Naive thymus-derived CD4-positive, alpha-beta T cell (primary cell): Measurements from ENCODE around the gene FEM1C. TPM values are rescaled to one million over a fixed set of nuclear protein-coding genes. Genes with fewer than 3 reads are reported as not detected.

Experiments
- ATAC-seq: fragments of 150-1000 bp; cut with Tn5 transposase; 2 replicates; pipeline ENCODE4 v1.10.0; 2021; ENCODE audit warnings: mild to moderate bottlenecking, moderate library complexity
- CTCF ChIA-PET: fragments of 350-600 bp; sonication (Branson Sonifier 250); formaldehyde crosslinking; loops from one replicate; lab custom pipeline; 2021; ENCODE audit warnings: antibody characterized with exemption; lab: Charles Lee
- POLR2A ChIA-PET: fragments of 350-600 bp; sonication (Branson Sonifier 250); formaldehyde crosslinking; loops from one replicate; lab custom pipeline; 2021; ENCODE audit warnings: antibody characterized with exemption, inconsistent platforms; lab: Charles Lee
- DNase-seq, 9 donors: peaks; one replicate each; pipeline versions ENCODE4 v3.0.0 to v3.0.0-alpha.2; 2020 to 2022; ENCODE audit warnings: mixed read lengths in 1 of 9
- H3K27ac ChIP-seq: one replicate; pipeline ENCODE4 v1.7.0; 2013; ENCODE audit warnings: mild to moderate bottlenecking, low read depth, low read length, moderate library complexity
- H3K27me3 ChIP-seq, 2 donors: one replicate each; pipeline ENCODE4 v1.7.0; 2013; ENCODE audit warnings: low read length in 2 of 2, mild to moderate bottlenecking in 2 of 2, moderate library complexity in 2 of 2; ENCODE audit not compliant: control insufficient read depth in 2 of 2, insufficient read depth in 2 of 2
- H3K36me3 ChIP-seq, 3 experiments: 1 replicate in 2 of 3; 2 replicates in 1 of 3; pipeline ENCODE4 v1.7.0; 2013; ENCODE audit warnings: low read length in 3 of 3, mild to moderate bottlenecking in 3 of 3, moderate library complexity in 1 of 3; ENCODE audit not compliant: insufficient read depth in 3 of 3, control insufficient read depth in 2 of 3
- H3K4me1 ChIP-seq, 2 donors: one replicate each; pipeline ENCODE4 v1.7.0; 2013; ENCODE audit warnings: low read length in 2 of 2, mild to moderate bottlenecking in 2 of 2, moderate library complexity in 1 of 2; ENCODE audit not compliant: control insufficient read depth in 2 of 2, insufficient read depth in 2 of 2
- H3K4me3 ChIP-seq: 2 replicates; pipeline ENCODE4 v1.7.0; 2013; ENCODE audit warnings: mild to moderate bottlenecking, low read length
- H3K9me3 ChIP-seq, 3 experiments: 1 replicate in 2 of 3; 2 replicates in 1 of 3; pipeline ENCODE4 v1.7.0; 2013; ENCODE audit warnings: low read length in 3 of 3; ENCODE audit not compliant: control insufficient read depth in 2 of 3
- H3K27ac Mint-ChIP-seq, 9 donors: one replicate each; pipeline ENCODE4 v1.8.0; 2020 to 2022; ENCODE audit warnings: mixed read lengths in 9 of 9, mild to moderate bottlenecking in 8 of 9, moderate library complexity in 5 of 9, inconsistent platforms in 2 of 9
- H3K27me3 Mint-ChIP-seq, 5 donors: one replicate each; pipeline ENCODE4 v1.8.0; 2021 to 2022; ENCODE audit warnings: mixed read lengths in 5 of 5, mild to moderate bottlenecking in 1 of 5
- H3K36me3 Mint-ChIP-seq, 5 donors: one replicate each; pipeline ENCODE4 v1.8.0; 2020 to 2022; ENCODE audit warnings: mixed read lengths in 5 of 5, mild to moderate bottlenecking in 3 of 5, inconsistent platforms in 1 of 5
- H3K4me1 Mint-ChIP-seq, 7 donors: one replicate each; pipeline ENCODE4 v1.8.0; 2020 to 2022; ENCODE audit warnings: mixed read lengths in 7 of 7, mild to moderate bottlenecking in 3 of 7, inconsistent platforms in 1 of 7
- H3K4me3 Mint-ChIP-seq, 10 donors: one replicate each; pipeline ENCODE4 v1.8.0; 2020 to 2022; ENCODE audit warnings: mild to moderate bottlenecking in 10 of 10, mixed read lengths in 10 of 10, moderate library complexity in 6 of 10, inconsistent platforms in 2 of 10
- H3K9me3 Mint-ChIP-seq, 11 donors: one replicate each; pipeline ENCODE4 v1.8.0; 2020 to 2022; ENCODE audit warnings: mixed read lengths in 11 of 11, mild to moderate bottlenecking in 4 of 11, inconsistent platforms in 1 of 11, moderate library complexity in 1 of 11
- intact Hi-C, 2 donors: fragments of 100-400 bp; cut with micrococcal nuclease; formaldehyde crosslinking; loops; one replicate each; pipeline ENCODE4 v1.15.1; 2023
- polyA plus RNA-seq, 2 donors: library from polyadenylated mRNA; unstranded; fragments of 300-500 nt; fragmentation: Illumina TruSeq; gene quantifications; one replicate each; pipeline ENCODE4 v1.2.3, GENCODE V29; 2021
- total RNA-seq, 6 experiments: library from RNA in 5 of 6; stranded (reverse) in 5 of 6; gene quantifications; 1 replicate in 5 of 6; 2 replicates in 1 of 6; pipeline ENCODE4 v1.2.3 and lab custom pipeline; 2021 to 2026

Gene FEM1C
- total and polyA plus RNA-seq, 7 experiments from 2014 or later: 2.0 to 33.1 (median 15.0) TPM

DNA sequence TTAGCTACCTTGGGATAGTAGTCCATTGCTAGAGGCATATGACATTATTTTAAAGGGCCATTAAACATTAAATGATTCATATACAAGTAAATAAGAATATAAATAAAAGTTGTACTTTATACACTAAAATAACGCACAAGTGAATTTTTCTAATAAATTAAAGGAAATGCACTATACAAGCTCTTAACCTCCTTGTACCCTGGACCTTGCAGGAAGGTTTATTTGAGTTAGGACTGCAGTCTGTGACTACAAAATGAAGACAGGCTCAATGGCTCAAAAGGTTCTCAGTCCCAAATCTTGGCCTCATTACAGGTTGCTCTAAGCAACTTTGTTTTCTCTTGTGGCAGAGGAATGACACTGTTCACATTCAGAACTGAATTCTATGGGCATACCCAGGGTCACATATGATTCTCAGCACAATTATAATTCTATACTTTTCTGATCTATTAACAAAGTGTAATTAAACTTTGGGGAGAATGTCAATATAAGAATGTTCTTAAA lies 34.4 kb downstream of the FEM1C start:
- H3K27me3 ChIP-seq: no peaks in the 10 kb centered on the region
- no peak overlapping the region for H3K27ac ChIP-seq

DNA sequence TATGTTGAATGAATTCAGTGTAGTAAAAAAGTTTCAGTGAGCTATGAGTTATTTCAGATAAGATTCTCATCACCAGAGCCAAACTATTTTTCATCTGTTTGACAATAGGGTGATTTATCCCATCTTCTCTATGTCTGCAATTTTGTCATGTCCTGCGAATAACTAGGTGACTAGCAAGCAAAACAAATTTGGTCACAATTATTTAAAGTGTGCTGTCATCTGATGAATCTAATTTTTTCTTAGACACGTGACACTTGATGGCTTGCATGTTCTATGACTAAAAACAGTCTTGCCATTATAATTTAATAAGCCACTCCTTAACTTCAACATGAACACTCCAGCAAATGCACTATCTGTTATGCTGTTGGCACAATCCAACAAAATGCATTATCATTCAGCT lies 35.0 kb downstream of the FEM1C start:
- DNase-seq (no peak), ATAC-seq (no peak)
- H3K27me3 ChIP-seq: no peaks in the 10 kb centered on the region
- H3K36me3 ChIP-seq: no peaks in the 10 kb centered on the region
- H3K27ac ChIP-seq: no peak overlapping the region
- H3K4me1 ChIP-seq: no peaks in the 10 kb centered on the region
- Mint-ChIP-seq H3K4me1 (no peaks in the 10 kb centered on the region), H3K27ac (no peak overlapping the region), H3K27me3 (peaks cover 0 to 9% (median 5%) of the 10 kb centered on the region in 5 donors), H3K9me3 (peaks cover 0 to 14% (median 5%) of the 10 kb centered on the region in 11 donors), H3K36me3 (peaks cover 0 to 9% (median 4%) of the 10 kb centered on the region in 5 donors), H3K4me3 (no peak overlapping the region)
- no peaks in the 10 kb centered on the region for H3K9me3 ChIP-seq
- ChIA-PET CTCF (no interaction called here), POLR2A (no interaction called here)
- no peak overlapping the region for H3K4me3 ChIP-seq
- intact Hi-C loops: no loop called here

More for the DNA sequence above, 34.4 kb downstream of the FEM1C start:
- Histone ChIP-seq H3K36me3 (no peaks in the 10 kb centered on the region), H3K4me1 (no peaks in the 10 kb centered on the region), H3K4me3 (no peak overlapping the region), H3K9me3 (no peaks in the 10 kb centered on the region)
- Mint-ChIP-seq H3K9me3 (peaks cover 0 to 14% (median 5%) of the 10 kb centered on the region in 11 donors), H3K27me3 (peaks cover 0 to 9% (median 5%) of the 10 kb centered on the region in 5 donors), H3K27ac (no peak overlapping the region), H3K4me1 (no peaks in the 10 kb centered on the region), H3K36me3 (peaks cover 0 to 9% (median 4%) of the 10 kb centered on the region in 5 donors), H3K4me3 (no peak overlapping the region)
- CTCF ChIA-PET: no interaction called here
- ATAC-seq (no peak), DNase-seq (no peak)
- POLR2A ChIA-PET: no interaction called here
- intact Hi-C loops: no loop called here

DNA sequence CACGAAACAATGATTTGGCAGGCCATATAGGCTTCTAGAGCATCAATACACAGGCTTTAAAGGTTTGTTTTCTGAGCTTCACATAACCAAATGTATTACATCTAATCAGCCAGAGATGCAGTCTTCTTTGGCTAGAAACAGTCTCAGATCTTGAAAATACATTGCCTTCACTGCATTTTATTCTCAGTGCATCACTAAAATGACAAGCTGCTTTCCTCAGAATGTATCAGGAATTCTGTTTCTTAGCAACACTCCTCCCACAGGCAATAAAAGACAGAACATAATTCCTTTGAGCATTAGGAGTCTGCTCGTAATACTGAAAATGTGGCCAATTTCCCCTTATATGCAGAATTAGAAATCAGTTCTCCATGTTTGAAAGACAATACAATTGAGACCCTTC lies 36.9 kb downstream of the FEM1C start:
- ATAC-seq (no peak), DNase-seq (no peak)
- H3K27me3 ChIP-seq: no peaks in the 10 kb centered on the region
- no peaks in the 10 kb centered on the region for H3K4me1 Mint-ChIP-seq
- H3K9me3 Mint-ChIP-seq: peaks cover 0 to 12% (median 4%) of the 10 kb centered on the region in 11 donors
- peaks cover 5 to 21% (median 5%) of the 10 kb centered on the region in 5 donors for H3K27me3 Mint-ChIP-seq
- no peak overlapping the region for H3K4me3 ChIP-seq
- intact Hi-C loops: no loop called here
- H3K4me3 Mint-ChIP-seq: no peak overlapping the region
- ChIA-PET POLR2A (no interaction called here), CTCF (no interaction called here)
- no peaks in the 10 kb centered on the region for H3K36me3 ChIP-seq
- no peaks in the 10 kb centered on the region for H3K9me3 ChIP-seq
- H3K4me1 ChIP-seq: no peaks in the 10 kb centered on the region
- H3K27ac Mint-ChIP-seq: no peak overlapping the region
- H3K36me3 Mint-ChIP-seq: peaks cover 0 to 9% (median 5%) of the 10 kb centered on the region in 5 donors
- no peak overlapping the region for H3K27ac ChIP-seq

DNA sequence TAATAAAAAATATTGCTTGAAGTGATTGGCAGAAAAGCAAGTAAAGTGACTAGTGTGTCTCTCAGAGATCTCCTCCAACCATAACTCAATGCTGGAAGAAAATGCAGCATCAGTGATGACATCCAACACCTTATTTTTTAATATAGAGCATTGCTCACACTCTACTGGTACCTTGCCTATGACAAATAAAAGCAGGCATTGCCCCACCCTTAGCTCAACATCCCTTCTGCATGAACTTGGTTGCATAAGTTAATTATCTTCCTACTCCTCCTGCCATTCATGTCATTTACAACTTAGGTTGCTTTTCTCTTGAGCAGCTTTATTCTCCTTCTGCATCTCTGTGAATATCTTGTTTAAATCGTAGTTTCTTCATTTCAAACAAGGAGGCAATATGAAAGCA lies 41.2 kb downstream of the FEM1C start:
- no peaks in the 10 kb centered on the region for H3K36me3 ChIP-seq
- Mint-ChIP-seq H3K4me3 (no peak overlapping the region), H3K36me3 (peaks cover 0 to 5% (median 0%) of the 10 kb centered on the region in 5 donors), H3K27ac (no peak overlapping the region), H3K4me1 (no peaks in the 10 kb centered on the region), H3K27me3 (peaks cover 5 to 25% (median 14%) of the 10 kb centered on the region in 5 donors), H3K9me3 (peaks cover 0 to 5% (median 0%) of the 10 kb centered on the region in 11 donors)
- H3K4me3 ChIP-seq: no peak overlapping the region
- ATAC-seq (no peak), DNase-seq (no peak)
- no peak overlapping the region for H3K27ac ChIP-seq
- no peaks in the 10 kb centered on the region for H3K4me1 ChIP-seq
- ChIA-PET CTCF (no interaction called here), POLR2A (no interaction called here)
- intact Hi-C loops: no loop called here
- no peaks in the 10 kb centered on the region for H3K27me3 ChIP-seq
- H3K9me3 ChIP-seq: no peaks in the 10 kb centered on the region

DNA sequence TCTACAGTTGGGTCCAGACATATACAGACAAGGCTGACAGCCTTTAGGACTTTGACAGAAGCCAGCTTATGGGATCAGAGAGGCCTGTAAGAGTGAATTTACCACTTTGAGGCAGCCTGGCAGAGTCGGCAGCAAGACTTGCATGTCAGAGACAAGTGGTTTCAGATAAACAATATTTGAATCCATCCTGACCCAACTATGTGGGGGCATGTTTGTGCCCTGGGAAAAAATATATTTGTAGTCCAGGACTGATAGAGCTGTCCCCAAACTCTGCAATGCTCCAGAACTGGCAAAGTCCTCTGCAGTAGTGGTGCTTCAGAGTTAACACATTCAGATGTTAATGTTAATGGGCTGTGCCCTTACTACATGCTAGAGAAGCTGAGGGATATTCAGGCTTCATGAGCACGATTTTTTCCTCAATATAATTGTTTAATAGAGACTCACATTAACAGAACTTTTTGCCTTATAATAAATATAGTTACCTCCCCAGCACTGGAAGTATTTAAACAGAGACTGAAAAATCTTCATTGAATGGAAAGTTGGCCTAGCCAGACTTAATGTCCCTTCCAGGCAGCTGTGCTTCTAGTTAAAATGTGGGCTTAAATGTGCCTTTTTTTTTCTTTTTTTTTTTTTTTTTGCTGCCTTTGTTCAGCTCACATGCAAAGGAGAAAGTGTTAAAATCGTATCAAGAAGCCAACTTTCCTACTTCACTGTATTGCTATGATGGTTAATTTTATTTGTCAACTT lies 42.9 kb downstream of the FEM1C start:
- CTCF ChIA-PET: no interaction called here
- peaks cover 0 to 5% (median 0%) of the 10 kb centered on the region in 5 donors for H3K36me3 Mint-ChIP-seq
- H3K4me1 Mint-ChIP-seq: no peaks in the 10 kb centered on the region
- no peak overlapping the region for H3K4me3 Mint-ChIP-seq
- H3K27me3 Mint-ChIP-seq: peaks cover 12 to 32% (median 21%) of the 10 kb centered on the region in 5 donors
- no peaks in the 10 kb centered on the region for H3K27me3 ChIP-seq
- H3K4me1 ChIP-seq: no peaks in the 10 kb centered on the region
- no peak for ATAC-seq
- H3K9me3 Mint-ChIP-seq: peaks cover 0 to 5% (median 0%) of the 10 kb centered on the region in 11 donors
- intact Hi-C loops: no loop called here
- H3K9me3 ChIP-seq: no peaks in the 10 kb centered on the region
- H3K4me3 ChIP-seq: no peak overlapping the region
- no peak overlapping the region for H3K27ac Mint-ChIP-seq
- H3K27ac ChIP-seq: no peak overlapping the region
- no peaks in the 10 kb centered on the region for H3K36me3 ChIP-seq
- POLR2A ChIA-PET: no interaction called here
- DNase-seq: no peak

DNA sequence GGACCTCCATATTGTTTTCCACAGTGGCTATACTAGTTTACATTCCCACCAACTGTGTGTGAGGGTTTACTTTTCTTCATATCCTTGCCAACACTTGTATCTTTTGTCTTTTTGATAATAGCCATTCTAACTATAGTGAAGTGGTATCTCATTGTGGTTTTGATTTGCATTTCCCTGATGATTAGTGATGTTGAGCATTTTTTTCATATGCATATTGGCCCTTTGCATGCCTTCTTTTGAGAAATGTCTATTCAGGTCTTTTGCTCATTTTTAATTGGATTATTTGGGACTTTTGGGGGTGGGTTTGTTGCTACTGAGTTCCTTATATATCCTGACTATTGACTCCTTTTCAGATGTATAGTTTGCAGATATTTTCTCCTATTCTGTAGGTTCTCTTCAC lies 44.4 kb downstream of the FEM1C start:
- peaks cover 0 to 4% (median 0%) of the 10 kb centered on the region in 11 donors for H3K9me3 Mint-ChIP-seq
- ATAC-seq (no peak), DNase-seq (no peak)
- H3K4me3 ChIP-seq: no peak overlapping the region
- H3K4me1 ChIP-seq: no peaks in the 10 kb centered on the region
- intact Hi-C loops: no loop called here
- H3K4me1 Mint-ChIP-seq: no peaks in the 10 kb centered on the region
- H3K9me3 ChIP-seq: no peaks in the 10 kb centered on the region
- peaks cover 19 to 36% (median 25%) of the 10 kb centered on the region in 5 donors for H3K27me3 Mint-ChIP-seq
- no peaks in the 10 kb centered on the region for H3K27me3 ChIP-seq
- H3K4me3 Mint-ChIP-seq: no peak overlapping the region
- no peaks in the 10 kb centered on the region for H3K36me3 ChIP-seq
- H3K36me3 Mint-ChIP-seq: peaks cover 0 to 5% (median 0%) of the 10 kb centered on the region in 5 donors
- no peak overlapping the region for H3K27ac ChIP-seq
- POLR2A ChIA-PET: no interaction called here
- CTCF ChIA-PET: no interaction called here
- H3K27ac Mint-ChIP-seq: no peak overlapping the region
